GM12864 (cell line): ENCODE data around the gene FARP1.

Experiments
- DNase-seq: peaks from one replicate; pipeline ENCODE4 v3.0.0-alpha.2; 2011; ENCODE audit warnings: low read depth
- H3K4me3 ChIP-seq: 2 replicates; pipeline ENCODE4 v1.5.1; 2011; ENCODE audit warnings: mild to moderate bottlenecking, low read depth, low read length, control low read depth
- TF ChIP-seq, protein P1 (sequence below): IDR thresholded peaks from 2 replicates; pipeline ENCODE4 v1.5.1; 2011; ENCODE audit warnings: low read depth, mild to moderate bottlenecking, moderate library complexity, low read length, control low read depth, inconsistent platforms; ENCODE audit errors: missing control alignments

The FARP1 gene

DNA sequence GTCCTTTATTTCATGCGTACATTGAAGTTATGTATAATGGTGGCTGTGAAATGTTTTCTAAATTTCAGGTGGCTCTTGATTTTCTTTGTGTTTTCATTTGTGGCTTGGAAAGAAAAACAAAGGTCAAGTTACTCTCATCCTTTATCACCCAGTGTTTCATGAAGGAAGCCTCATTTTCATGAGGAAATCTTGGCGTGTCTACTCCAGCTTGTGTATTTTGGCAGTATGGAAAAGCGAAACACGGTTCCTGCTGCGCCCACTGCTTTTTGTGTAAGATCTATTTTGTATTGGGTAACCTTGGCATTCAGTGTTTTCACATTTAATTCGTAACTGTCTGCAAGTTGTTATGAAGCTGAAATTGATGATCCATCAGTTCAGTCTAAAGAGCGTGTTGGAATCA is 181.2 kb downstream of the FARP1 start:
- TF ChIP-seq, protein P1, sequence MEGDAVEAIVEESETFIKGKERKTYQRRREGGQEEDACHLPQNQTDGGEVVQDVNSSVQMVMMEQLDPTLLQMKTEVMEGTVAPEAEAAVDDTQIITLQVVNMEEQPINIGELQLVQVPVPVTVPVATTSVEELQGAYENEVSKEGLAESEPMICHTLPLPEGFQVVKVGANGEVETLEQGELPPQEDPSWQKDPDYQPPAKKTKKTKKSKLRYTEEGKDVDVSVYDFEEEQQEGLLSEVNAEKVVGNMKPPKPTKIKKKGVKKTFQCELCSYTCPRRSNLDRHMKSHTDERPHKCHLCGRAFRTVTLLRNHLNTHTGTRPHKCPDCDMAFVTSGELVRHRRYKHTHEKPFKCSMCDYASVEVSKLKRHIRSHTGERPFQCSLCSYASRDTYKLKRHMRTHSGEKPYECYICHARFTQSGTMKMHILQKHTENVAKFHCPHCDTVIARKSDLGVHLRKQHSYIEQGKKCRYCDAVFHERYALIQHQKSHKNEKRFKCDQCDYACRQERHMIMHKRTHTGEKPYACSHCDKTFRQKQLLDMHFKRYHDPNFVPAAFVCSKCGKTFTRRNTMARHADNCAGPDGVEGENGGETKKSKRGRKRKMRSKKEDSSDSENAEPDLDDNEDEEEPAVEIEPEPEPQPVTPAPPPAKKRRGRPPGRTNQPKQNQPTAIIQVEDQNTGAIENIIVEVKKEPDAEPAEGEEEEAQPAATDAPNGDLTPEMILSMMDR: no peak
- DNase-seq: no peak
- H3K4me3 ChIP-seq: no peak overlapping the region

GRCh38 chr13:98325724-98326123 is 182.8 kb downstream of the FARP1 start:
- TF ChIP-seq, protein P1: no peak
- no peak for DNase-seq
- no peak overlapping the region for H3K4me3 ChIP-seq

DNA sequence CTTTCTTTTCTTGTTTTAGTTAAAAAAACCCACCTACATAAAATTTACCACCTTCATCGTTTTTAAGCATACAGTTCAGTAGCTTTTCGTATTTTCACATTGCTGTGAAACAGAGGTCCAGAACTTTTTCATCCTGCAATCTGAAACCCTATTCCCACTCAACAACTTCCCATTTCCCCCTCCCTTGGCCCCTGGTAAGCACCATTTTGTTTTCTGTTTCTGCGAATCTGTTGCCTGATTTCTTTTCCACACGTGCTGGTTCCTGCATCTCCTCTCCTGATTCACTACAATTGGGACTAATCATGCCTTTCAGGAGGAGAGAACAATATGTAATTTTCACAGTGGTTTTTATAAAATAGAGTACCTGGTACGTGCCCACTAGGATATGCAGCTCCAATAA is 183.4 kb downstream of the FARP1 start:
- TF ChIP-seq, protein P1: no peak
- DNase-seq: no peak
- H3K4me3 ChIP-seq: no peak overlapping the region

GRCh38 chr13:98327371-98328270 is 184.7 kb downstream of the FARP1 start:
- no peak overlapping the region for H3K4me3 ChIP-seq
- TF ChIP-seq, protein P1: no peak
- no peak for DNase-seq

DNA sequence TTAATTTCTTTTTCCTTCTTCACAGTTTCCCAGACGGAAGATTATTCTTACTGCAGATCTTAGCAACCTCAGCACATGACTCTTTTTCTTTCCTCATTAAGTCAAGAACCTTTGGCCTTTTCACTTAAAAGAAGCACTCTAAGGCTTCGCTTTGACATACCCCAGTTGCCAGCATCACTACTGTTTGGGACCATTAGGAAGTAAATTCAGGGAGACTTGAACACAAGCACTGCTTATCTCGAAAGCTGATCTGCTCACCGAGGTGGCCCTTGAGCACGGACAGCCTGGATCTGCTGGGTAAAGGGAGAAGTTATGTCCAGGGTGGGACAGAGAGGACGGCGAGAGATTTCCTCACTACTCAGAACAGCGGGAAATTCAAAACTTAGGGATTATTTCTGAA is 185.6 kb downstream of the FARP1 start:
- no peak overlapping the region for H3K4me3 ChIP-seq
- TF ChIP-seq, protein P1: no peak
- DNase-seq: no peak

DNA sequence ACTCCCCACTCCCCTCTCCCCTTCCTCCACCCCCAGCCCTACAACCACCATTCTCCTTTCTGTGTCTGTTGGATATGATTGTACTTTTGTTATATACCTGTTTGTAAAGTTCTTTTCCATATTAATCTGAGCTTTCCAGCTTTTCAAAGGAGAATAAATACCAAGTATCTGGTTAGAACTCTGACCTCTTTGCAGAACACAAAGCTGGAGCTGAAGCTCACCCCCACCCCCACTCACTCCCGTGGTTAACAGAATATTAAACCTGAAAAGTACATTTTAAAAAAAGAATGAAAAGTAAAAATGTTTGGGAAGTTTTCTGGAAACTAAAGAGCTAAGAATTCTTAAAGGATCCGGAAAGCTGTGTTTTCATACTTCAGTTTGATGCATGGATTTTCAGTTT is 189.3 kb downstream of the FARP1 start:
- DNase-seq: no peak
- H3K4me3 ChIP-seq: no peak overlapping the region
- TF ChIP-seq, protein P1: no peak

GRCh38 chr13:98332691-98333090 is 189.8 kb downstream of the FARP1 start:
- TF ChIP-seq, protein P1: no peak
- no peak for DNase-seq
- H3K4me3 ChIP-seq: no peak overlapping the region
